H9 (cell line): Measurements from ENCODE around the gene JAG1. TPM values are rescaled to one million over a fixed set of nuclear protein-coding genes. Genes with fewer than 3 reads are reported as not detected.

Experiments used
- DNase-seq: peaks from one replicate; pipeline ENCODE4 v3.0.0-alpha.2; 2017
- H2AFZ ChIP-seq: one replicate; pipeline ENCODE4 v1.6.1; 2013; ENCODE audit warnings: mild to moderate bottlenecking, low read length, control low read depth, moderate library complexity
- H2AK5ac ChIP-seq: 2 replicates; pipeline ENCODE4 v1.6.1; 2013; ENCODE audit warnings: low read length, control low read depth, mixed read lengths; ENCODE audit not compliant: insufficient read length
- H2BK120ac ChIP-seq: one replicate; pipeline ENCODE4 v1.6.1; 2013; ENCODE audit warnings: low read depth, mild to moderate bottlenecking, low read length, control low read depth, inconsistent platforms; ENCODE audit not compliant: poor library complexity, severe bottlenecking
- H2BK12ac ChIP-seq: 2 replicates; pipeline ENCODE4 v1.6.1; 2013; ENCODE audit warnings: low read length, control low read depth, mixed read lengths, low read depth; ENCODE audit not compliant: insufficient read length
- H2BK15ac ChIP-seq: 2 replicates; pipeline ENCODE4 v1.6.1; 2013; ENCODE audit warnings: low read depth, low read length, control low read depth
- H2BK20ac ChIP-seq: one replicate; pipeline ENCODE4 v1.6.1; 2013; ENCODE audit warnings: low read depth, mild to moderate bottlenecking, low read length, control low read depth, inconsistent platforms; ENCODE audit not compliant: poor library complexity, severe bottlenecking
- H2BK5ac ChIP-seq: 2 replicates; pipeline ENCODE4 v1.6.1; 2013; ENCODE audit warnings: low read length, control low read depth, mixed read lengths; ENCODE audit not compliant: insufficient read length
- H3K14ac ChIP-seq: 2 replicates; pipeline ENCODE4 v1.6.1; 2013; ENCODE audit warnings: low read length, control low read depth; ENCODE audit not compliant: insufficient read depth
- H3K18ac ChIP-seq: 2 replicates; pipeline ENCODE4 v1.6.1; 2013; ENCODE audit warnings: low read depth, mild to moderate bottlenecking, mixed read lengths, low read length, control low read depth; ENCODE audit not compliant: insufficient read length
- H3K23ac ChIP-seq: 2 replicates; pipeline ENCODE4 v1.6.1; 2013; ENCODE audit warnings: low read length, control low read depth, mixed read lengths, low read depth; ENCODE audit not compliant: insufficient read length
- H3K23me2 ChIP-seq: 2 replicates; pipeline ENCODE4 v1.6.1; 2013; ENCODE audit warnings: low read depth, mild to moderate bottlenecking, mixed read lengths, low read length, control low read depth; ENCODE audit not compliant: insufficient read length, poor library complexity, severe bottlenecking
- H3K27ac ChIP-seq: 2 replicates; pipeline ENCODE4 v1.5.1; 2013; ENCODE audit warnings: low read length, control low read depth, mixed read lengths, low read depth; ENCODE audit not compliant: insufficient read length
- H3K27me3 ChIP-seq: 2 replicates; pipeline ENCODE4 v1.6.1; 2013; ENCODE audit warnings: low read length, control low read depth, inconsistent platforms; ENCODE audit not compliant: insufficient read depth
- H3K4ac ChIP-seq: 2 replicates; pipeline ENCODE4 v1.6.1; 2013; ENCODE audit warnings: low read depth, mild to moderate bottlenecking, control low read depth, inconsistent platforms, low read length, moderate library complexity
- H3K4me1 ChIP-seq: 2 replicates; pipeline ENCODE4 v1.6.1; 2013; ENCODE audit warnings: low read length, control low read depth, inconsistent platforms; ENCODE audit not compliant: insufficient read depth
- H3K4me2 ChIP-seq: 2 replicates; pipeline ENCODE4 v1.6.1; 2013; ENCODE audit warnings: low read length, control low read depth, mixed read lengths; ENCODE audit not compliant: insufficient read length, insufficient read depth
- H3K56ac ChIP-seq: 2 replicates; pipeline ENCODE4 v1.6.1; 2013; ENCODE audit warnings: low read depth, mild to moderate bottlenecking, mixed read lengths, low read length, control low read depth; ENCODE audit not compliant: insufficient read length
- H3K79me1 ChIP-seq: 2 replicates; pipeline ENCODE4 v1.6.1; 2013; ENCODE audit warnings: low read depth, mild to moderate bottlenecking, moderate library complexity, low read length, control low read depth, inconsistent platforms; ENCODE audit not compliant: insufficient read depth, poor library complexity, severe bottlenecking
- H3K79me2 ChIP-seq: 2 replicates; pipeline ENCODE4 v1.6.1; 2013; ENCODE audit warnings: low read length, control low read depth, inconsistent platforms; ENCODE audit not compliant: insufficient read depth
- H3K9ac ChIP-seq: 2 replicates; pipeline ENCODE4 v1.6.1; 2013; ENCODE audit warnings: low read length, control low read depth, mixed read lengths; ENCODE audit not compliant: insufficient read length; ENCODE audit errors: extremely low read depth
- H3K9me3 ChIP-seq: one replicate; pipeline ENCODE4 v1.6.1; 2013; ENCODE audit warnings: low read depth, low read length, inconsistent platforms; ENCODE audit not compliant: control insufficient read depth
- H3T11ph ChIP-seq: one replicate; pipeline ENCODE4 v1.6.1; 2013; ENCODE audit warnings: mild to moderate bottlenecking, low read length, control low read depth, inconsistent platforms
- H4K20me1 ChIP-seq: one replicate; pipeline ENCODE4 v1.6.1; 2013; ENCODE audit not compliant: control insufficient read depth, insufficient read length, insufficient read depth
- H4K5ac ChIP-seq: 2 replicates; pipeline ENCODE4 v1.6.1; 2013; ENCODE audit warnings: low read depth, mild to moderate bottlenecking, mixed read lengths, low read length, control low read depth; ENCODE audit not compliant: insufficient read length
- H4K8ac ChIP-seq: replicated peaks from 2 replicates; pipeline ENCODE4 v1.6.1; 2013; ENCODE audit warnings: low read length, control low read depth, mixed read lengths, low read depth; ENCODE audit not compliant: insufficient read length
- H4K91ac ChIP-seq: 2 replicates; pipeline ENCODE4 v1.6.1; 2013; ENCODE audit warnings: low read depth, mild to moderate bottlenecking, moderate library complexity, mixed read lengths, low read length, control low read depth; ENCODE audit not compliant: insufficient read length
- H3K27ac Mint-ChIP-seq, 3 experiments: 2 replicates in 2 of 3; 3 replicates in 1 of 3; pipeline ENCODE4 v1.8.0; 2020 to 2021; ENCODE audit warnings: mixed read lengths in 3 of 3, mild to moderate bottlenecking in 1 of 3, moderate library complexity in 1 of 3
- H3K27me3 Mint-ChIP-seq: 2 replicates; pipeline ENCODE4 v1.8.0; 2021; ENCODE audit warnings: low read depth, mild to moderate bottlenecking, moderate library complexity, mixed read lengths
- H3K36me3 Mint-ChIP-seq, 3 experiments: 2 replicates in 2 of 3; 3 replicates in 1 of 3; pipeline ENCODE4 v1.8.0; 2020 to 2021; ENCODE audit warnings: low read depth in 3 of 3, mixed read lengths in 3 of 3; ENCODE audit not compliant: insufficient read depth in 1 of 3
- H3K4me1 Mint-ChIP-seq, 2 experiments: 2 replicates each; pipeline ENCODE4 v1.8.0; 2020; ENCODE audit warnings: mixed read lengths in 2 of 2
- H3K4me3 Mint-ChIP-seq, 2 experiments: 2 replicates in 1 of 2; 3 replicates in 1 of 2; pipeline ENCODE4 v1.8.0; 2020 to 2021; ENCODE audit warnings: mild to moderate bottlenecking in 2 of 2, mixed read lengths in 2 of 2, moderate library complexity in 1 of 2
- H3K9me3 Mint-ChIP-seq, 2 experiments: 2 replicates in 1 of 2; 3 replicates in 1 of 2; pipeline ENCODE4 v1.8.0; 2020; ENCODE audit warnings: mild to moderate bottlenecking in 2 of 2, mixed read lengths in 2 of 2, moderate library complexity in 1 of 2
- CTCF ChIP-seq: fragments of 200-600 bp; sonication (generic); conservative IDR thresholded peaks from 3 replicates; pipeline ENCODE4 v1.8.0; 2021; ENCODE audit warnings: antibody characterized with exemption, mild to moderate bottlenecking
- WGBS: extraction: QIAGEN DNeasy Blood & Tissue Kit; methylation state at CpG from one replicate; pipeline ENCODE4 v1.1.7; 2013; ENCODE audit warnings: missing lambda C conversion rate, low lambda C conversion rate, mixed read lengths; ENCODE audit not compliant: insufficient read length; ENCODE audit errors: extremely low coverage; 5-methylcytosine and 5-hydroxymethylcytosine counted together
- total RNA-seq: library from RNA; stranded (reverse); gene quantifications from 2 replicates; pipeline ENCODE4 v1.2.1, GENCODE V29; 2021

Gene JAG1
- total RNA-seq, 1 experiment from 2014 or later: 58.1 TPM

- Histone ChIP-seq H3K27me3 (no peaks in the 10 kb centered on the region), H3K4me2 (no peak overlapping the region), H3K23ac (no peak overlapping the region), H3K9ac (no peak overlapping the region), H3K18ac (no peak overlapping the region), H4K91ac (no peak overlapping the region), H3K79me1 (no peaks in the 10 kb centered on the region), H3K4ac (no peak overlapping the region), H3K4me1 (peaks cover 10% of the 10 kb centered on the region; the same call in 1 of the 2 replicates), H2AFZ (no peak overlapping the region), H3K14ac (no peak overlapping the region), H3K79me2 (no peaks in the 10 kb centered on the region), H4K20me1 (no peaks in the 10 kb centered on the region), H2AK5ac (no peak overlapping the region), H2BK20ac (no peak overlapping the region), H4K5ac (no peak overlapping the region), H2BK15ac (no peak overlapping the region), H3T11ph (no peak overlapping the region), H3K9me3 (no peaks in the 10 kb centered on the region), H3K56ac (no peak overlapping the region), H4K8ac (no peak overlapping the region), H3K27ac (no peak overlapping the region), H2BK5ac (no peak overlapping the region), H3K23me2 (no peaks in the 10 kb centered on the region), H2BK12ac (no peak overlapping the region), H2BK120ac (no peak overlapping the region)
- WGBS: no CpG with 5 or more reads among the region's 5 CpGs
- H3K27me3 Mint-ChIP-seq: peaks cover 6% of the 10 kb centered on the region
- peaks cover 25 to 44% (median 31%) of the 10 kb centered on the region in 3 experiments for H3K36me3 Mint-ChIP-seq
- H3K4me1 Mint-ChIP-seq: peaks cover 79 to 88% of the 10 kb centered on the region in 2 experiments
- no peaks in the 10 kb centered on the region for H3K9me3 Mint-ChIP-seq
- no peak for TF ChIP-seq CTCF
- H3K4me3 Mint-ChIP-seq: no peak overlapping the region
- no peak overlapping the region for H3K27ac Mint-ChIP-seq
- DNase-seq: no peak
Measured at GRCh38 chr20:10636326-10636818, 37.4 kb downstream of the JAG1 start.
